BE2C (cell line): Measurements from ENCODE around the gene TMSB4X. TPM values are rescaled to one million over a fixed set of nuclear protein-coding genes. Genes with fewer than 3 reads are reported as not detected.
"Not testable (repeated sequence)": the region's sequence is repeated elsewhere in the genome, so short reads cannot be mapped to it uniquely, and the experiment has no call there.

ENCODE experiments used
- DNase-seq: peaks from one replicate; pipeline ENCODE4 v3.0.0-alpha.2; 2020
- H3K27me3 ChIP-seq: fragments of 250-450 bp; sonication (Bioruptor Pico); 2 replicates; pipeline ENCODE4 v1.5.1; 2020; ENCODE audit warnings: mild to moderate bottlenecking
- H3K36me3 ChIP-seq: fragments of 250-450 bp; sonication (Bioruptor Pico); 2 replicates; pipeline ENCODE4 v1.5.1; 2020; ENCODE audit warnings: mild to moderate bottlenecking
- H3K4me1 ChIP-seq: fragments of 250-450 bp; sonication (Bioruptor Pico); 2 replicates; pipeline ENCODE4 v1.5.1; 2020
- H3K4me3 ChIP-seq: 2 replicates; pipeline ENCODE4 v1.5.1; 2011; ENCODE audit warnings: low read depth, low read length
- H3K9me3 ChIP-seq: fragments of 250-450 bp; sonication (Bioruptor Pico); 2 replicates; pipeline ENCODE4 v1.5.1; 2020
- polyA plus RNA-seq: library from polyadenylated mRNA; unstranded; fragments of >200 nt; gene quantifications from one replicate; pipeline ENCODE4 v1.2.1, GENCODE V29; 2012; ENCODE audit warnings: low read depth, missing spikeins; ENCODE audit not compliant: insufficient read length, insufficient read depth
- TF ChIP-seq, protein P1 (sequence below): IDR thresholded peaks from 2 replicates; pipeline ENCODE4 v1.5.1; 2012; ENCODE audit warnings: mild to moderate bottlenecking, low read depth, low read length

The TMSB4X gene
- 656 TPM for polyA plus RNA-seq

DNA sequence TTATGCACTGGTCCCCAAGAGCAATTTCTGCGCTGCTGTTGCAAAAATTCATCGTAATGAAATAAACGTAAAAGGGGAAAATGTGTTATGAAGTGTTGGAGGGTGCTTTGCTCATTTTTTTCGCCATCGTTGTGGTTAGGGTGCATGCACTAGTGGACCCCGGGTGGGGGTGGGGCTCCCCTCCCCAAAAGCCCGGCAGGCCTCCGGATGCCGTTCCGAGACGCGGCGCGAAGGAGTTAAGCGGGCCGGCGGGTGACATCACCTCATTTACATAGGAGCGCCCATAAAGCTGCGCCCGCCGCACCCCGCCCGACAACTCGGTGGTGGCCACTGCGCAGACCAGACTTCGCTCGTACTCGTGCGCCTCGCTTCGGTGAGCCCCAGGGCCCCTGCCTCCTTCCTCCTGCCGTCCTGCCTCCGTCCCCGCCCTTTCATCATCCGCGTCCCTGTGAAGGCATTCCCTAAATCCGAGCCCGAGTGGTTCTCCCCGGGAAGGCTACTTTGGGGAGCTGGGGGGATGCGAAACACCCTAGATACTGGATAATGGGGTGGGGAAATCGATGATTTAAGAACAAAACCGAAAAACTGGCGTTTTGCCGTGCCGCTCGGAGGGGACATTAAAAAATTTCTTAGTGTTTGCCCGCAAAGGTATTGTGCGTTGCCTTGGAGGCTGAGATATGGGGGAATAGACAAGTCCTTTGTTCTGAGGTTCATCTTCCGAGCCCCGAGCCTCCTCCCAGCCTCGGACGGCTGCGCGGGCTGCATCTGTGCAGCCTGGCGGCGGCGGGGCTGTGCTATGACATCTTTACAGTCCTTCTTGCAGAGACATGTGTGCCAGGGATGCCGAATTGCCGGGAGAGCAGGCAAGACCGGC, at the start of gene TMSB4X:
Gene TMSB4X, plus strand, starts transcription at position 315 of the 874 bp plus-strand sequence.
- Histone ChIP-seq H3K9me3 (no peaks in the 10 kb centered on the region), H3K27me3 (no peaks in the 10 kb centered on the region), H3K4me1 (no peaks in the 10 kb centered on the region), H3K36me3 (no peaks in the 10 kb centered on the region), H3K4me3 (peak within 1 kb of the TSS; percentile 89)
- peak; percentile 74 for DNase-seq
- TF ChIP-seq, protein P1, sequence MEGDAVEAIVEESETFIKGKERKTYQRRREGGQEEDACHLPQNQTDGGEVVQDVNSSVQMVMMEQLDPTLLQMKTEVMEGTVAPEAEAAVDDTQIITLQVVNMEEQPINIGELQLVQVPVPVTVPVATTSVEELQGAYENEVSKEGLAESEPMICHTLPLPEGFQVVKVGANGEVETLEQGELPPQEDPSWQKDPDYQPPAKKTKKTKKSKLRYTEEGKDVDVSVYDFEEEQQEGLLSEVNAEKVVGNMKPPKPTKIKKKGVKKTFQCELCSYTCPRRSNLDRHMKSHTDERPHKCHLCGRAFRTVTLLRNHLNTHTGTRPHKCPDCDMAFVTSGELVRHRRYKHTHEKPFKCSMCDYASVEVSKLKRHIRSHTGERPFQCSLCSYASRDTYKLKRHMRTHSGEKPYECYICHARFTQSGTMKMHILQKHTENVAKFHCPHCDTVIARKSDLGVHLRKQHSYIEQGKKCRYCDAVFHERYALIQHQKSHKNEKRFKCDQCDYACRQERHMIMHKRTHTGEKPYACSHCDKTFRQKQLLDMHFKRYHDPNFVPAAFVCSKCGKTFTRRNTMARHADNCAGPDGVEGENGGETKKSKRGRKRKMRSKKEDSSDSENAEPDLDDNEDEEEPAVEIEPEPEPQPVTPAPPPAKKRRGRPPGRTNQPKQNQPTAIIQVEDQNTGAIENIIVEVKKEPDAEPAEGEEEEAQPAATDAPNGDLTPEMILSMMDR = no peak

DNA sequence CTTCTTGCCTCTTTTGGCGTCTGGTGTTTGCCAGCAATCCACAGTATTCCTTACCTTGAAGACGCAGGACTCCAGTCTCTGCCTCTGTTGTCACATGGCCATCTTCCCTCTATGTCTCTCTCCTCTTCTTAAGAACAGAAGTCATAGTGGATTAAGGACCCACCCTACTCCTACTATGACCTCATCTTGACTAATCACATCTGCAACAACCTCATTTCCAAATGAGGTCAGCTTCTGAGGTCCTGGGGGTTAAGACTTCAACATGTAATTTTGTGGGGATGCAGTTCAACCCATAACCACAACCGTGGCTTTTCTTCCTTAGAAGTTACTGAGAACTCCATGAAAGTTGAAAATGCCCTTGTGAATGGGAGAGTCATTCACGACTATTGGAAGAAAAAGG, 45.2 kb upstream of the TMSB4X start:
- TF ChIP-seq, protein P1 = no peak
- Histone ChIP-seq H3K4me1 (no peaks in the 10 kb centered on the region), H3K36me3 (no peaks in the 10 kb centered on the region), H3K9me3 (no peaks in the 10 kb centered on the region), H3K4me3 (no peak overlapping the region), H3K27me3 (no peaks in the 10 kb centered on the region)
- no peak for DNase-seq

DNA sequence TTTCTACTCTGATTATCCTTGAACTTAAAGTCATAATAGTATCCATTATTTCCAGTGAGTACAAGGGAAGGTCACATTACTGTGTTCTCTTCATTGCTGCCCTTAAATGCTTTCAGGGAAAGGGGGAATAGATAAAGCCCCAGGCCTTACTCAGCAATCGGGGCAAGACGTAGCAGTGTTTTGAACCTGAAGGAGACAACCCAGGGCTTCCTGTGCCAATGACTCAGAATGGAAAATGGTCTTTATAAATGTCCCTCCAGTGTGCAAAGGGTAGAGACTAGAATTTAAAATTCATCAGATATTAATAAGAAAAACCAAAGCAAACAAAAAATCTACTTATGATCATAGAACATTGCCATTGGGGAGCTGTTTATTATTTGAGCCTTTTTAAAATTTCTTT, 44.8 kb upstream of the TMSB4X start:
- H3K9me3 ChIP-seq = no peaks in the 10 kb centered on the region
- no peaks in the 10 kb centered on the region for H3K36me3 ChIP-seq
- H3K27me3 ChIP-seq = no peaks in the 10 kb centered on the region
- no peak overlapping the region for H3K4me3 ChIP-seq
- no peaks in the 10 kb centered on the region for H3K4me1 ChIP-seq
- DNase-seq = no peak
- TF ChIP-seq, protein P1 = no peak

DNA sequence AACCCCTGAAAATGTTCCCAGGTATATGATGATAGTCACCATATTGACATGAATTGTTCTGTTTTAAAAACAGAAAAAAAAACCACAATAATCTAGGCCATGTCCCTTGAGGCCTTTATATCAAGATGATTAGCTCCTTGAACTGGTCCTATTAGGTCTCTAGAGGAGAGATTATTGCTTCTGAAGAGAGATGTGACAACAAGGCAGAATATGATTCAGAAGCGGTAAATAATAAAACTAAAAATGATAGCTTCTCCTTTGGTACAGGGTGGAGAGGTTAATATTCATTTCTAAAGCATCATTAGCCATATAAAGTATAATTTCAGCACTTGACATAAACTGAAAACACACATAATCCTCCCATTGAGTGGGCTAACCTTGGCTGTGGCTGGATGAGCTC, 42.7 kb upstream of the TMSB4X start:
- Histone ChIP-seq H3K9me3 (no peaks in the 10 kb centered on the region), H3K27me3 (no peaks in the 10 kb centered on the region), H3K4me3 (no peak overlapping the region), H3K4me1 (no peaks in the 10 kb centered on the region), H3K36me3 (no peaks in the 10 kb centered on the region)
- no peak for DNase-seq
- TF ChIP-seq, protein P1 = no peak

DNA sequence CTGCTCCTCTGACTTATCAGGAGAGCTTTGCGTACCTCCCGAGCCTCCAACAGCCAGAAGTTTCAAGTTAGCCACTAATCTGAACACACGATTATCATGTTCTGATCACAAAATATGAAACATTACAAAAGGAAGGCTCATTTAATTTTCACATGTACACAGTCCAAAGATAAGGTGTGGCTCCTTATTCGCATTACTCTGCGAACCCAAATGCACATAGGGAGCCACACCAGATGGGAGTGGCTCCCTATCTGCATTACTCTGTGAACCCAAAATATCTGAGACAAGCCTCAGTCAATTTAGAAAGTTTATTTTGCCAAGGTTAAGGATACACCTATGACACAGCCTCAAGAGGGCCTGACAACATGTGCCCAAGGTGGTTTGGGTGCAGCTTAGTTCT, 40.1 kb upstream of the TMSB4X start:
- H3K9me3 ChIP-seq = no peaks in the 10 kb centered on the region
- TF ChIP-seq, protein P1 = no peak

DNA sequence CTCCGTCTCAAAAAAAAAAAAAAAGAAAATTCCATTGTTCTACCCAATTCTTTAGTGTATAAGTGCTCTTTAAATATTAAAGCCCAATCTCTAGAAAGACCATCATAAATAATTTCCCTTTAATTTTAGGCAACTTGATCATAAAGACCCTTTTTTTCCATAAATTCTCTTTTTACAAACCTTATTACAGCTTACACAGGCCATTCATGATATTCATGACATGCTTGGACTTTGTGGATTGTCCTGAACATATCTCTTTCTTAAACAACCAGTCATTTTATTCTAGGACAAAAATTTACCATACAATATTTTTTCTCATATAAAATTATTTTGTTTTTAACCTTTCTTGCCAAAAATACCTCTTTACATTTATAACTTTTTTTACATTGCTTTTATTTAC, 38.0 kb upstream of the TMSB4X start:
- Histone ChIP-seq H3K36me3 (no peaks in the 10 kb centered on the region), H3K27me3 (no peaks in the 10 kb centered on the region), H3K9me3 (no peaks in the 10 kb centered on the region), H3K4me1 (no peaks in the 10 kb centered on the region), H3K4me3 (no peak overlapping the region)
- TF ChIP-seq, protein P1 = no peak
- DNase-seq = no peak

More for the DNA sequence above, 40.1 kb upstream of the TMSB4X start:
- no peak for DNase-seq
- no peaks in the 10 kb centered on the region for H3K4me1 ChIP-seq
- H3K4me3 ChIP-seq = no peak overlapping the region
- H3K36me3 ChIP-seq = no peaks in the 10 kb centered on the region
- H3K27me3 ChIP-seq = no peaks in the 10 kb centered on the region

DNA sequence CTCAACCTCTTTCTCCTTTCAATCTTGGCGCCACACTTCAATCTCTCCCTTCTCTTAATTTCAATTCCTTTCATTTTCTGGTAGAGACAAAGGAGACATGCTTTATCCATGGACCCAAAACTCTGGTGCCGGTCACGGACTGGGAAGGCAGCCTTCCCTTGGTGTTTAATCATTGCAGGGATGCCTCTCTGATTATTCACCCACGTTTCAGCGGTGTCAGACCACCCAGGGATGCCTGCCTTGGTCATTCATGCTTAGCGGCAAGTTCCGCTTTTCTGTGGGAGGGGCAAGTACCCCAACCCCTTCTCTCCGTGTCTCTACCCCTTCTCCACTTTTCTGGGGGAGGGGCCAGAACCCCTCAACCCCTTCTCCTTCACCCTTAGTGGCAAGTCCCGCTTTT, 34.4 kb upstream of the TMSB4X start:
- H3K4me3 ChIP-seq, H3K9me3 ChIP-seq, H3K36me3 ChIP-seq, H3K4me1 ChIP-seq, DNase-seq, H3K27me3 ChIP-seq: not testable (repeated sequence)

DNA sequence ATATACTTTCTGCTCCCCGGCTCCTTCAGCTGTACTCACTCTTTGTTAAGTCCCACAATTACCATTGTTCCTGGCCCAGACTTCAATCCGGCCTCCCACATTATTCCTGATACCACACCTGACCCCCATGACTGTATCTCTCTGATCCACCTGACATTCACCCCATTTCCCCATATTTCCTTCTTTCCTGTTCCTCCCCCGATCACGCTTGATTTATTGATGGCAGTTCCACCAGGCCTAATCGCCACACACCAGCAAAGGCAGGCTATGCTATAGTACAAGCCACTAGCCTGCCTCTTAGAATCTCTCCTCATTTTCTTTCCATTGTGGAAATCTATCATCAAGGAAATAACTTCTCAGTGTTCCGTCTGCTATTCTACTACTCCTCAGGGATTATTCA, 31.3 kb upstream of the TMSB4X start:
- not testable (repeated sequence) for H3K4me1 ChIP-seq

DNA sequence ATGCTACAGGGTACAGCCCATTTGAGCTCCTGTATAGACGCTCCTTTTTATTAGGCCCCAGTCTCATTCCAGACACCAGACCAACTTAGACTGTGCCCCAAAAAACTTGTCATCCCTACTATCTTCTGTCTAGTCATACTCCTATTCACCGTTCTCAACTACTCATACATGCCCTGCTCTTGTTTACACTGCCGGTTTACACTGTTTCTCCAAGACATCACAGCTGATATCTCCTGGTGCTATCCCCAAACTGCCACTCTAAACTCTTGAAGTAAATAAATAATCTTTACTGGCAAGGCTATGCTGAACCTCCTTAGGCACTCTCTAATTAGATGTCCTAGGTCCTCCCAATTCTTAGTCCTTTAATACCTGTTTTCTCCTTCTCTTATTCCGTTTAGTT, 30.5 kb upstream of the TMSB4X start:
- H3K4me1 ChIP-seq, H3K4me3 ChIP-seq, DNase-seq, H3K36me3 ChIP-seq, H3K9me3 ChIP-seq, H3K27me3 ChIP-seq: not testable (repeated sequence)

More for the DNA sequence above, 31.3 kb upstream of the TMSB4X start:
- not testable (repeated sequence) for H3K4me3 ChIP-seq, DNase-seq, H3K36me3 ChIP-seq, H3K9me3 ChIP-seq, H3K27me3 ChIP-seq
